CD4-positive, alpha-beta T cell (primary cell): ENCODE measurements around the gene GPX3. TPM values are rescaled to one million over a fixed set of nuclear protein-coding genes. Genes with fewer than 3 reads are reported as not detected.

Experiments
- ATAC-seq: fragments of 200-7000 bp; cut with Tn5 transposase; one replicate; pipeline ENCODE4 v1.10.0; 2022; ENCODE audit warnings: mild to moderate bottlenecking; ENCODE audit not compliant: poor library complexity
- CTCF ChIA-PET: fragments of 350-600 bp; sonication (Branson Sonifier 250); formaldehyde crosslinking; loops from one replicate; lab custom pipeline; 2021; ENCODE audit warnings: antibody characterized with exemption, inconsistent platforms; lab: Charles Lee
- POLR2A ChIA-PET: fragments of 350-600 bp; sonication (Branson Sonifier 250); formaldehyde crosslinking; loops from one replicate; lab custom pipeline; 2021; ENCODE audit warnings: antibody characterized with exemption, inconsistent platforms; lab: Charles Lee
- DNase-seq, 14 experiments: peaks; one replicate each; pipeline ENCODE4 v3.0.0-alpha.2; 2013 to 2020; ENCODE audit warnings: mixed read lengths in 2 of 14
- H3K27ac ChIP-seq, 2 donors: one replicate each; pipeline versions ENCODE4 v1.5.1 to v1.7.0; 2013; ENCODE audit warnings: low read length in 2 of 2, low read depth in 1 of 2, mild to moderate bottlenecking in 1 of 2
- H3K27me3 ChIP-seq, 2 experiments: 1 replicate in 1 of 2; 2 replicates in 1 of 2; pipeline versions ENCODE4 v1.6.1 to v1.7.0; 2013; ENCODE audit warnings: low read length in 2 of 2, control low read depth in 1 of 2, mild to moderate bottlenecking in 1 of 2, moderate library complexity in 1 of 2; ENCODE audit not compliant: insufficient read depth in 2 of 2, control insufficient read depth in 1 of 2
- H3K36me3 ChIP-seq: one replicate; pipeline ENCODE4 v1.6.1; 2013; ENCODE audit warnings: low read length, control low read depth; ENCODE audit not compliant: insufficient read depth
- H3K4me1 ChIP-seq: one replicate; pipeline ENCODE4 v1.6.1; 2013; ENCODE audit warnings: low read length, control low read depth; ENCODE audit not compliant: insufficient read depth
- H3K4me3 ChIP-seq: one replicate; pipeline ENCODE4 v1.5.1; 2013; ENCODE audit warnings: mild to moderate bottlenecking, low read length, moderate library complexity
- H3K9me3 ChIP-seq, 2 experiments: 1 replicate in 1 of 2; 2 replicates in 1 of 2; pipeline versions ENCODE4 v1.6.1 to v1.7.0; 2013; ENCODE audit warnings: low read length in 2 of 2, mild to moderate bottlenecking in 2 of 2, control low read depth in 1 of 2, moderate library complexity in 1 of 2; ENCODE audit not compliant: control insufficient read depth in 1 of 2, insufficient read depth in 1 of 2
- H3K27ac Mint-ChIP-seq: one replicate; pipeline ENCODE4 v1.8.0; 2020; ENCODE audit warnings: mixed read lengths
- H3K27me3 Mint-ChIP-seq: one replicate; pipeline ENCODE4 v1.8.0; 2021; ENCODE audit warnings: mixed read lengths
- H3K36me3 Mint-ChIP-seq: one replicate; pipeline ENCODE4 v1.8.0; 2021; ENCODE audit warnings: low read depth, mixed read lengths
- H3K4me1 Mint-ChIP-seq: one replicate; pipeline ENCODE4 v1.8.0; 2021; ENCODE audit warnings: low read depth, mixed read lengths
- H3K4me3 Mint-ChIP-seq: one replicate; pipeline ENCODE4 v1.8.0; 2020; ENCODE audit warnings: mild to moderate bottlenecking, mixed read lengths
- H3K9me3 Mint-ChIP-seq: one replicate; pipeline ENCODE4 v1.8.0; 2020; ENCODE audit warnings: mixed read lengths
- intact Hi-C, 2 experiments: fragments of 100-400 bp; cut with DNase I in 1 of 2; cut with micrococcal nuclease in 1 of 2; formaldehyde crosslinking; loops; one replicate each; pipeline versions ENCODE4 v1.15.1 to v1.9.0; 2023 to 2025; cut with DNase I, micrococcal nuclease
- total RNA-seq, 174 experiments: library from RNA in 2 of 174; stranded (reverse) in 2 of 174; gene quantifications; one replicate each; pipeline ENCODE4 v1.2.3 and lab custom pipeline; 2021 to 2026
- TF ChIP-seq, protein P1 (sequence below): fragments of 200-600 bp; IDR thresholded peaks from one replicate; pipeline ENCODE4 v1.8.0; 2022; ENCODE audit warnings: antibody characterized with exemption, mild to moderate bottlenecking

Gene GPX3
- total RNA-seq, 2 experiments from 2014 or later, result 0.58 TPM; not detected in 1

DNA sequence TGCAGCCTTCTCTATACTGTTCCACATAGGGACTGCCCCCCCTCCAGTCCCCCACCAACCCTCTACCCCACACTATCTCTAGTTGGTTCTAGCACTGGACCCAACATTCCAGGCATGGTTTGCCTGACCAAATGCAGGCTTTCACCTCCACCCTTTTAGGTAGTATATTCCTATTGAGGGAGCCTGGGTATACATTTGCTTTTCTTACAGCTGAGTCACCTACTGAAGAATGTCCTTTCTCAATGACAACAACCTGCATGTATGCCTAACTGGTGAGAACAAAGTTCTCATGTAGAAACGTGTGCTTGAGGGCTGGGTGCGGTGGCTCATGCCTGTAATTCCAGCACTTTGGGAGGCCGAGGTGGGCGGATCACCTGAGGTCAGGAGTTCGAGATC, 52.2 kb downstream of the GPX3 start:
- ATAC-seq (no peak), DNase-seq (no peak)
- intact Hi-C loops, result no loop called here
- Mint-ChIP-seq H3K27me3 (no peaks in the 10 kb centered on the region), H3K27ac (peak overlapping the region; percentile 70), H3K4me3 (peak overlapping the region; percentile 34), H3K4me1 (peaks cover 80% of the 10 kb centered on the region), H3K9me3 (no peaks in the 10 kb centered on the region), H3K36me3 (peaks cover 68% of the 10 kb centered on the region)
- Histone ChIP-seq H3K27me3 (no peaks in the 10 kb centered on the region), H3K4me3 (no peak overlapping the region), H3K4me1 (peaks cover 80% of the 10 kb centered on the region), H3K27ac (no peak overlapping the region), H3K9me3 (no peaks in the 10 kb centered on the region), H3K36me3 (peaks cover 72% of the 10 kb centered on the region)
- CTCF ChIA-PET, result interaction anchor here (2.3 kb wide), 1 partner anchor 42 kb away, joined by 11 read pairs; no protein-coding TSS in a partner anchor
- TF ChIP-seq, protein P1, sequence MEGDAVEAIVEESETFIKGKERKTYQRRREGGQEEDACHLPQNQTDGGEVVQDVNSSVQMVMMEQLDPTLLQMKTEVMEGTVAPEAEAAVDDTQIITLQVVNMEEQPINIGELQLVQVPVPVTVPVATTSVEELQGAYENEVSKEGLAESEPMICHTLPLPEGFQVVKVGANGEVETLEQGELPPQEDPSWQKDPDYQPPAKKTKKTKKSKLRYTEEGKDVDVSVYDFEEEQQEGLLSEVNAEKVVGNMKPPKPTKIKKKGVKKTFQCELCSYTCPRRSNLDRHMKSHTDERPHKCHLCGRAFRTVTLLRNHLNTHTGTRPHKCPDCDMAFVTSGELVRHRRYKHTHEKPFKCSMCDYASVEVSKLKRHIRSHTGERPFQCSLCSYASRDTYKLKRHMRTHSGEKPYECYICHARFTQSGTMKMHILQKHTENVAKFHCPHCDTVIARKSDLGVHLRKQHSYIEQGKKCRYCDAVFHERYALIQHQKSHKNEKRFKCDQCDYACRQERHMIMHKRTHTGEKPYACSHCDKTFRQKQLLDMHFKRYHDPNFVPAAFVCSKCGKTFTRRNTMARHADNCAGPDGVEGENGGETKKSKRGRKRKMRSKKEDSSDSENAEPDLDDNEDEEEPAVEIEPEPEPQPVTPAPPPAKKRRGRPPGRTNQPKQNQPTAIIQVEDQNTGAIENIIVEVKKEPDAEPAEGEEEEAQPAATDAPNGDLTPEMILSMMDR, result no peak
- POLR2A ChIA-PET, result interaction anchor here (0.5 to 1.9 kb wide), 4 partner anchors 9 to 54 kb away, joined by 3 to 5 read pairs (median 3); partner anchors contain the start of gene TNIP1

DNA sequence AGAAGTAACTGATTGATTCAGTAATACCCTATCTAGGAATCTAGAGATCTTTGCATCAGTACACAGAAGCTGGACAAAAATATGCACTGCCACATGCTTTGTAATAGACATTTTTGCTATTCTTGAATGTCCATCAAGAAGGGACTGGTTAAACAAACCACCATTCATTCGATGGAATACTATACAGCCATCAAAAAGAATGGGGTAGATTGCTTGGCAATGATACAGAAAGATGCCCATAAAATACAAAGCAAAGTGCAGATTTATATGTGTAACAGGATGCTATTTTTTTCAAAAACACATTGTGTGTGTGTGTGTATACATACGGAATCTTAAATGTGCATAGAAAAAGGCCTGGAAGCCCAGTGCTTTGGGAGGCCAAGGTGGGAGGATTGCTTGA, 52.9 kb downstream of the GPX3 start:
- peaks cover 69% of the 10 kb centered on the region for H3K36me3 Mint-ChIP-seq
- H3K4me1 ChIP-seq, result peaks cover 80% of the 10 kb centered on the region
- H3K4me1 Mint-ChIP-seq, result peaks cover 80% of the 10 kb centered on the region
- DNase-seq (no peak), ATAC-seq (no peak)
- H3K4me3 ChIP-seq, result no peak overlapping the region
- TF ChIP-seq, protein P1, result no peak
- intact Hi-C loops, result no loop called here
- H3K27me3 ChIP-seq, result no peaks in the 10 kb centered on the region
- no peaks in the 10 kb centered on the region for H3K27me3 Mint-ChIP-seq
- H3K4me3 Mint-ChIP-seq, result no peak overlapping the region
- H3K27ac ChIP-seq, result no peak overlapping the region
- CTCF ChIA-PET, result interaction anchor here (1.2 kb wide), 1 partner anchor 53 kb away, joined by 3 read pairs; no protein-coding TSS in a partner anchor
- no peaks in the 10 kb centered on the region for H3K9me3 ChIP-seq
- H3K36me3 ChIP-seq, result peaks cover 70% of the 10 kb centered on the region
- no peaks in the 10 kb centered on the region for H3K9me3 Mint-ChIP-seq
- no peak overlapping the region for H3K27ac Mint-ChIP-seq
- POLR2A ChIA-PET, result interaction anchor here (0.7 to 1.9 kb wide), 2 partner anchors 8 to 53 kb away, joined by 3 to 5 read pairs; partner anchors contain the start of gene TNIP1

DNA sequence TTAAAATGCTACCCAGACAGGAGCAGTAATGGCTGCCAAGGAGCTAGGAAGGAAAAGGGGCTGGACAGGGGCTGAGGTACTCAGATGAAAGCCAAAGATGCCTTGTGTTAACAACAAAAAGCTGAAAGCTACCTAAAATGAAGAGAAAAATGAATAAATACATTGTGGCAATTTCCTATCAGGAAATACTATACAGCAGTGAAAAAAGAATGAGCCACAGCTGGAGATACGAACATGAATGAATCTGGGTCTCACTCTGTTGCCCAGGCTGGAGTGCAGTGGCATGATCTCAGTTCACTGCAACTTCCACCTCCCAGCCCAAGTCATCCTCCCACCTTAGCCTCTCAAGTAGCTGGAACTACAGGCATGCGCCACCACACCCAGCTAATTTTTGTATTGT, 54.2 kb downstream of the GPX3 start:
- Mint-ChIP-seq H3K27ac (no peak overlapping the region), H3K27me3 (no peaks in the 10 kb centered on the region), H3K4me3 (no peak overlapping the region), H3K9me3 (no peaks in the 10 kb centered on the region), H3K36me3 (peaks cover 67% of the 10 kb centered on the region), H3K4me1 (peaks cover 78% of the 10 kb centered on the region)
- intact Hi-C loops, result no loop called here
- Histone ChIP-seq H3K36me3 (peaks cover 65% of the 10 kb centered on the region), H3K27ac (no peak overlapping the region), H3K27me3 (no peaks in the 10 kb centered on the region), H3K9me3 (no peaks in the 10 kb centered on the region), H3K4me3 (no peak overlapping the region), H3K4me1 (peaks cover 80% of the 10 kb centered on the region)
- ChIA-PET POLR2A (interaction anchor here (0.7 kb wide), 1 partner anchor 19 kb away, joined by 3 read pairs; no protein-coding TSS in a partner anchor), CTCF (interaction anchor here (0.9 to 1.2 kb wide), 2 partner anchors 23 to 41 kb away, joined by 3 read pairs; no protein-coding TSS in a partner anchor)
- TF ChIP-seq, protein P1, result no peak
- ATAC-seq, result no peak
- no peak for DNase-seq
